Measurements from ENCODE around the gene CEP126.
"Not testable (repeated sequence)": the region's sequence is repeated elsewhere in the genome, so short reads cannot be mapped to it uniquely, and the experiment has no call there.

The CEP126 gene

GRCh38 chr11:101929294-101929915 is 14.6 kb downstream of the CEP126 start:
- no peak for DNase-seq

- DNase-seq, result no peak
Measured at GRCh38 chr11:101931692-101932091, 16.9 kb downstream of the CEP126 start.

GRCh38 chr11:101940901-101941520 is 26.2 kb downstream of the CEP126 start:
- DNase-seq, result no peak

GRCh38 chr11:101944923-101945322 is 30.1 kb downstream of the CEP126 start:
- no peak for DNase-seq

- DNase-seq, result no peak
Measured at GRCh38 chr11:101945448-101945847, 30.6 kb downstream of the CEP126 start.

- no peak for DNase-seq
Measured at GRCh38 chr11:101949680-101950220, 34.9 kb downstream of the CEP126 start.

GRCh38 chr11:101955278-101955677 is 40.5 kb downstream of the CEP126 start:
- DNase-seq, result no peak

GRCh38 chr11:101955701-101956100 is 40.9 kb downstream of the CEP126 start:
- DNase-seq, result no peak

- no peak for DNase-seq
Measured at GRCh38 chr11:101960231-101960630, 45.4 kb downstream of the CEP126 start.

GRCh38 chr11:101964200-101964599 is 49.4 kb downstream of the CEP126 start:
- not testable (repeated sequence) for DNase-seq

GRCh38 chr11:101974255-101974654 is 59.4 kb downstream of the CEP126 start:
- no peak for DNase-seq

GRCh38 chr11:101974771-101975170 is 60.0 kb downstream of the CEP126 start:
- no peak for DNase-seq

GRCh38 chr11:101975734-101976133 is 60.9 kb downstream of the CEP126 start:
- no peak for DNase-seq

GRCh38 chr11:101987370-101987769 is 72.6 kb downstream of the CEP126 start:
- no peak for DNase-seq

GRCh38 chr11:101993172-101993571 is 78.4 kb downstream of the CEP126 start:
- DNase-seq, result no peak

- not testable (repeated sequence) for DNase-seq
Measured at GRCh38 chr11:101994052-101994469, 79.3 kb downstream of the CEP126 start.

GRCh38 chr11:101996111-101996510 is 81.3 kb downstream of the CEP126 start:
- no peak for DNase-seq

GRCh38 chr11:102001657-102002338 is 87.0 kb downstream of the CEP126 start:
- no peak for DNase-seq

GRCh38 chr11:102004220-102004619 is 89.4 kb downstream of the CEP126 start:
- no peak for DNase-seq

GRCh38 chr11:102005306-102005705 is 90.5 kb downstream of the CEP126 start:
- DNase-seq, result no peak

GRCh38 chr11:102006835-102007566 is 92.2 kb downstream of the CEP126 start:
- no peak for DNase-seq

GRCh38 chr11:102007567-102008437 is 93.0 kb downstream of the CEP126 start:
- no peak for DNase-seq
